Measurements from ENCODE around the gene RPL13.

DNA sequence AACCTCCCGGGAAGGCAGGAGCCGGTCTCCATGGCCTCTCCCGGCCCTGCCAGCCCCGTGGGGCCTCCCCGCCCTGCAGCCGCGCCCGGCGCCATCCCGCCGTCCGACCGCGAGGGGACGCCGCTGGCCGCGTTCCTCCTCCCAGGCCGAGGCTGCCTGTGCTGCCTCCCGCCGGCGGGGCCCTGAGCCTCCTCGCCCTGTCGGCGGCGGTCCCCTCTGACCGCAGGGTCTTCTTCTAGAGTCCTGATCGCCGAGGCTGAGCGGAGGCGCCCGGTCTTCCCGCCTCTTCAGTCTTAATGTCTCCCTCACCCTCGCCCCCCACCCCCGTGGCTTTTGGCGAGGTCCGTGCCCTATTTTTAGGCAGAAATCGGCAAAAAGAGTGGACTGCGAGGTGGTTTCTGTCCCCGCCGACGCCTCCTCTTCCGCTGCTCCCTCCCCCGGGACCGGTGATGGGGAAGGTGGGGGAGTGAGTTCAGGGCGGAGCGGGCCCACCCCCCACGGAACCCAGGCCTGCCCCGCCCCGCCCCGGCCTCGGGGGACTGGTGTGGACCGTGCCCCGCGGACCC is 14.3 kb downstream of the RPL13 start:
- TF ChIP-seq, protein P1, sequence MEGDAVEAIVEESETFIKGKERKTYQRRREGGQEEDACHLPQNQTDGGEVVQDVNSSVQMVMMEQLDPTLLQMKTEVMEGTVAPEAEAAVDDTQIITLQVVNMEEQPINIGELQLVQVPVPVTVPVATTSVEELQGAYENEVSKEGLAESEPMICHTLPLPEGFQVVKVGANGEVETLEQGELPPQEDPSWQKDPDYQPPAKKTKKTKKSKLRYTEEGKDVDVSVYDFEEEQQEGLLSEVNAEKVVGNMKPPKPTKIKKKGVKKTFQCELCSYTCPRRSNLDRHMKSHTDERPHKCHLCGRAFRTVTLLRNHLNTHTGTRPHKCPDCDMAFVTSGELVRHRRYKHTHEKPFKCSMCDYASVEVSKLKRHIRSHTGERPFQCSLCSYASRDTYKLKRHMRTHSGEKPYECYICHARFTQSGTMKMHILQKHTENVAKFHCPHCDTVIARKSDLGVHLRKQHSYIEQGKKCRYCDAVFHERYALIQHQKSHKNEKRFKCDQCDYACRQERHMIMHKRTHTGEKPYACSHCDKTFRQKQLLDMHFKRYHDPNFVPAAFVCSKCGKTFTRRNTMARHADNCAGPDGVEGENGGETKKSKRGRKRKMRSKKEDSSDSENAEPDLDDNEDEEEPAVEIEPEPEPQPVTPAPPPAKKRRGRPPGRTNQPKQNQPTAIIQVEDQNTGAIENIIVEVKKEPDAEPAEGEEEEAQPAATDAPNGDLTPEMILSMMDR (IDR thresholded peaks at IDR 0.05): peak; percentile 75
- TF ChIP-seq EZH2phosphoT487 (IDR thresholded peaks at IDR 0.05): peak; percentile 84
- peak; percentile 76 for TF ChIP-seq EZH2 (IDR thresholded peaks at IDR 0.05)

All from neural progenitor cell (in vitro differentiated cells).